OCI-LY7 (cell line): ENCODE measurements around the gene TOM1L2. TPM values are rescaled to one million over a fixed set of nuclear protein-coding genes. Genes with fewer than 3 reads are reported as not detected.

Experiments used
- BruUV-seq: library from RNA; stranded (reverse); fragments of 400-500 nt; replicated peaks from 2 replicates; lab custom pipeline; 2021; lab: Mats Ljungman, UMichigan
- CTCF ChIA-PET: fragments of 300-600 bp; sonication (Branson Sonifier 250); formaldehyde crosslinking; loops from one replicate; lab custom pipeline; 2022; ENCODE audit warnings: antibody characterized with exemption; ENCODE audit not compliant: unreplicated experiment; lab: Charles Lee
- POLR2A ChIA-PET: fragments of 300-600 bp; sonication (Branson Sonifier 250); formaldehyde crosslinking; loops from one replicate; lab custom pipeline; 2022; ENCODE audit warnings: antibody characterized with exemption; lab: Charles Lee
- DNase-seq: peaks from one replicate; pipeline ENCODE4 v3.0.0-alpha.2; 2015; ENCODE audit warnings: low spot score
- H2AFZ ChIP-seq: fragments of 200-600 bp; sonication (generic), shearing (Covaris generic); 2 replicates; pipeline ENCODE4 v1.6.1; 2014; ENCODE audit warnings: mild to moderate bottlenecking, antibody characterized with exemption, low read length, moderate library complexity
- H3K27ac ChIP-seq: fragments of 200-600 bp; sonication (generic); 2 replicates; pipeline ENCODE4 v1.5.1; 2014; ENCODE audit warnings: mixed run types, low read depth, mild to moderate bottlenecking, moderate library complexity, low read length, inconsistent platforms; ENCODE audit not compliant: poor library complexity, severe bottlenecking
- H3K36me3 ChIP-seq: fragments of 200-600 bp; sonication (generic); 2 replicates; pipeline ENCODE4 v1.6.1; 2014; ENCODE audit warnings: mild to moderate bottlenecking, antibody characterized with exemption, low read length, moderate library complexity, mixed read lengths; ENCODE audit not compliant: insufficient read depth
- H3K4me1 ChIP-seq: fragments of 200-600 bp; sonication (generic); 2 replicates; pipeline ENCODE4 v1.5.1; 2014; ENCODE audit warnings: mild to moderate bottlenecking, low read length; ENCODE audit not compliant: insufficient read depth, poor library complexity, severe bottlenecking
- H3K4me2 ChIP-seq: fragments of 200-600 bp; sonication (generic); 2 replicates; pipeline ENCODE4 v1.6.1; 2014; ENCODE audit warnings: mild to moderate bottlenecking, low read length
- H3K4me3 ChIP-seq: fragments of 200-600 bp; sonication (generic); 2 replicates; pipeline ENCODE4 v1.5.1; 2014; ENCODE audit warnings: mild to moderate bottlenecking, low read depth, low read length; ENCODE audit not compliant: poor library complexity, severe bottlenecking
- H3K79me2 ChIP-seq: fragments of 200-600 bp; sonication (generic); 2 replicates; pipeline ENCODE4 v1.6.1; 2016; ENCODE audit warnings: low read depth, mild to moderate bottlenecking, low read length, moderate library complexity, mixed read lengths; ENCODE audit not compliant: insufficient read depth
- H3K9me2 ChIP-seq: fragments of 200-600 bp; sonication (generic); 2 replicates; pipeline ENCODE4 v1.6.1; 2016; ENCODE audit warnings: mild to moderate bottlenecking, low read length, mixed read lengths; ENCODE audit not compliant: insufficient read depth
- H3K9me3 ChIP-seq: fragments of 200-600 bp; sonication (generic); 2 replicates; pipeline ENCODE4 v1.6.1; 2014; ENCODE audit warnings: mild to moderate bottlenecking, mixed run types, low read length, mixed read lengths
- H4K20me1 ChIP-seq: fragments of 200-600 bp; sonication (generic); 2 replicates; pipeline ENCODE4 v1.6.1; 2014; ENCODE audit warnings: mild to moderate bottlenecking, antibody characterized with exemption, low read length, moderate library complexity, mixed read lengths; ENCODE audit not compliant: insufficient read depth
- CTCF ChIP-seq: fragments of 200-600 bp; sonication (generic); conservative IDR thresholded peaks from 2 replicates; pipeline ENCODE4 v1.5.1; 2014; ENCODE audit warnings: mild to moderate bottlenecking, antibody characterized with exemption, low read length, moderate library complexity, mixed read lengths
- EZH2phosphoT487 ChIP-seq: fragments of 200-600 bp; sonication (generic); IDR thresholded peaks from 2 replicates; pipeline ENCODE4 v1.6.1; 2018; ENCODE audit warnings: low read depth, borderline replicate concordance, mild to moderate bottlenecking, mixed run types, antibody characterized with exemption, low read length, moderate library complexity, mixed read lengths
- intact Hi-C: fragments of 100-400 bp; cut with micrococcal nuclease; formaldehyde crosslinking; loops from one replicate; pipeline ENCODE4 v1.10.0; 2022; ENCODE audit not compliant: unreplicated experiment
- total RNA-seq, 2 experiments: library from RNA; depleted of rRNA in 1 of 2; stranded (reverse); fragments of >200 nt in 1 of 2; shearing (Covaris generic) in 1 of 2; gene quantifications; 2 replicates each; pipeline ENCODE4 v1.2.3, GENCODE V29; 2014 to 2022

TOM1L2 gene
- total RNA-seq, 2 experiments from 2014 or later: 4.9 to 14.3 TPM

- Histone ChIP-seq H3K4me2 (no peak overlapping the region), H3K4me3 (no peak overlapping the region), H4K20me1 (no peaks in the 10 kb centered on the region), H2AFZ (no peak overlapping the region), H3K36me3 (no peaks in the 10 kb centered on the region), H3K79me2 (no peaks in the 10 kb centered on the region), H3K9me2 (no peaks in the 10 kb centered on the region), H3K27ac (no peak overlapping the region), H3K9me3 (no peaks in the 10 kb centered on the region), H3K4me1 (no peaks in the 10 kb centered on the region)
- intact Hi-C loops: no loop called here
- DNase-seq: no peak
- ChIA-PET POLR2A (no interaction called here), CTCF (interaction anchor here (1.0 kb wide), 1 partner anchor 83 kb away, joined by 3 read pairs; no protein-coding TSS in a partner anchor)
- no TSS peak for BruUV-seq
- TF ChIP-seq EZH2phosphoT487 (no peak), CTCF (no peak)
Observed at GRCh38 chr17:17935321-17936271, 36.6 kb downstream of the TOM1L2 start.

- Histone ChIP-seq H3K9me2 (no peaks in the 10 kb centered on the region), H3K4me1 (no peaks in the 10 kb centered on the region), H3K27ac (no peak overlapping the region), H3K9me3 (no peaks in the 10 kb centered on the region), H3K4me2 (no peak overlapping the region), H3K79me2 (no peaks in the 10 kb centered on the region), H3K36me3 (no peaks in the 10 kb centered on the region), H2AFZ (no peak overlapping the region), H3K4me3 (no peak overlapping the region), H4K20me1 (no peaks in the 10 kb centered on the region)
- intact Hi-C loops: no loop called here
- POLR2A ChIA-PET: no interaction called here
- TF ChIP-seq CTCF (no peak), EZH2phosphoT487 (no peak)
- no TSS peak for BruUV-seq
- CTCF ChIA-PET: no interaction called here
- DNase-seq: no peak
Observed at GRCh38 chr17:17934806-17935205, 37.4 kb downstream of the TOM1L2 start.

- intact Hi-C loops: no loop called here
- Histone ChIP-seq H4K20me1 (no peaks in the 10 kb centered on the region), H2AFZ (no peak overlapping the region), H3K4me2 (no peak overlapping the region), H3K36me3 (no peaks in the 10 kb centered on the region), H3K4me3 (no peak overlapping the region), H3K9me3 (no peaks in the 10 kb centered on the region), H3K4me1 (no peaks in the 10 kb centered on the region), H3K27ac (no peak overlapping the region), H3K79me2 (no peaks in the 10 kb centered on the region), H3K9me2 (no peaks in the 10 kb centered on the region)
- no peak for TF ChIP-seq EZH2phosphoT487
- no peak for TF ChIP-seq CTCF
- no peak for DNase-seq
- CTCF ChIA-PET: no interaction called here
- no TSS peak for BruUV-seq
- POLR2A ChIA-PET: no interaction called here
Observed at GRCh38 chr17:17934214-17934613, 38.0 kb downstream of the TOM1L2 start.
